ENCODE measurements around the gene GAPVD1.
"Not testable (repeated sequence)": the region's sequence is repeated elsewhere in the genome, so short reads cannot be mapped to it uniquely, and the experiment has no call there.

The GAPVD1 gene

DNA sequence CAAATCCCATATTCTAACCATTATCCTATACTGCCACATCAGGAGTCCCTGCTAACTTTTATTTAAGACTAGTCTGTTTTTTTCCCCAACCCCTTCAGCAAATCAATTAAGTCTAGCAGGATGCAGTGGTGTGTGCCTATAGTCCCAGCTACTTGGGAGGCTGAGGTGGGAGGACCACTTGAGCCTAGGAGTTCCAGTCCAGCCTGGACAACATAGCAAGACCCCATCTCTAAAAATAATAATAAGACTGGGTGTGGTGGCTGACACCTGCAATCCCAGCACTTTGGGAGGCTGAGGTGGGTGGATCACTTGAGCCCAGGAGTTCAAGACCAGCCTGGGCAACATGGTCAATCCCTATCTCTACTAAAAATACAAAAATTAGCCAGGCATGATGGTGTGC is 36.8 kb upstream of the GAPVD1 start:
- not testable (repeated sequence) for H2AFZ ChIP-seq (ENCODE audit: insufficient read depth, low read length, poor library complexity); H3K4ac ChIP-seq (ENCODE audit: low read depth, low read length); H3K79me2 ChIP-seq (ENCODE audit: control insufficient read depth, insufficient read depth, low read length, poor library complexity); H3K23ac ChIP-seq (ENCODE audit: low read length); H2BK12ac ChIP-seq (ENCODE audit: low read length); DNase-seq; H2AK5ac ChIP-seq (ENCODE audit: low read length); H4K8ac ChIP-seq (ENCODE audit: low read depth, low read length); H3K9ac ChIP-seq (ENCODE audit: low read length); H3K4me1 ChIP-seq (ENCODE audit: control insufficient read depth in 1 of 2, insufficient read depth in 2 of 2, low read length in 2 of 2); H3K27ac ChIP-seq (ENCODE audit: low read depth, low read length); H3K14ac ChIP-seq (ENCODE audit: low read length); H4K91ac ChIP-seq (ENCODE audit: low read depth, low read length); H2BK120ac ChIP-seq (ENCODE audit: insufficient read depth, low read length, poor library complexity); H2BK5ac ChIP-seq (ENCODE audit: low read depth, low read length, poor library complexity); H3K4me3 ChIP-seq (ENCODE audit: low read depth, low read length); H3K79me1 ChIP-seq (ENCODE audit: low read length); H3K18ac ChIP-seq (ENCODE audit: low read length); H3K27me3 ChIP-seq (ENCODE audit: insufficient read depth, low read length); H3K4me2 ChIP-seq (ENCODE audit: low read length); H4K12ac ChIP-seq (ENCODE audit: low read depth, low read length); H3K9me3 ChIP-seq (ENCODE audit: insufficient read depth, low read depth, low read length)
- peaks cover 9 to 14% of the 10 kb centered on the region in 2 experiments for H3K36me3 ChIP-seq (ENCODE audit: control insufficient read depth in 1 of 2, insufficient read depth in 2 of 2, low read length in 2 of 2)

DNA sequence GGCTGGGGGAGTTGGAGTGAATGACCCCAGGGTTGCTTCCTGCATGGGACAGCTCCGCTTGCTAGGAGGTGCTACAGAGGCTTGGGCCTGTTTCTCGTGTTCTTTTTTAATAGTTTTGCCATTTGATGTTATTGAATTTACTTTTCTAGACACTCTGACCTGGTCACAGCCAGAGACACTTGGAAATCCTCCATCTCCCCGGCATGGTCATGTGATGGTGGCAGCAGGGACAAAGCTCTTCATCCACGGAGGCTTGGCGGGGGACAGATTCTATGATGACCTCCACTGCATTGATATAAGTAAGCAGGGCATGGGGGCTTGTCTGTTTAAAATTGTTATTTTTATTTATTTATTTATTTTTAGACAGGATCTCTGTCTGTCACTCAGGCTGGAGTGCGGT is 33.9 kb upstream of the GAPVD1 start:
- Histone ChIP-seq H2BK12ac (ENCODE audit: low read length) (no peak overlapping the region), H3K4ac (ENCODE audit: low read depth, low read length) (no peak overlapping the region), H4K8ac (ENCODE audit: low read depth, low read length) (no peak overlapping the region), H3K27me3 (ENCODE audit: insufficient read depth, low read length) (no peaks in the 10 kb centered on the region), H4K12ac (ENCODE audit: low read depth, low read length) (no peak overlapping the region), H3K36me3 (ENCODE audit: control insufficient read depth in 1 of 2, insufficient read depth in 2 of 2, low read length in 2 of 2) (peaks cover 10 to 16% of the 10 kb centered on the region in 2 experiments), H2AFZ (ENCODE audit: insufficient read depth, low read length, poor library complexity) (no peak overlapping the region), H3K4me1 (ENCODE audit: control insufficient read depth in 1 of 2, insufficient read depth in 2 of 2, low read length in 2 of 2) (no peaks in the 10 kb centered on the region), H3K4me3 (ENCODE audit: low read depth, low read length) (no peak overlapping the region), H3K23ac (ENCODE audit: low read length) (no peak overlapping the region), H4K91ac (ENCODE audit: low read depth, low read length) (no peak overlapping the region), H2BK120ac (ENCODE audit: insufficient read depth, low read length, poor library complexity) (no peak overlapping the region), H3K9me3 (ENCODE audit: insufficient read depth, low read depth, low read length) (no peaks in the 10 kb centered on the region), H3K79me1 (ENCODE audit: low read length) (no peaks in the 10 kb centered on the region), H3K4me2 (ENCODE audit: low read length) (no peak overlapping the region), H3K27ac (ENCODE audit: low read depth, low read length) (no peak overlapping the region), H3K18ac (ENCODE audit: low read length) (no peak overlapping the region), H2AK5ac (ENCODE audit: low read length) (no peak overlapping the region), H3K9ac (ENCODE audit: low read length) (no peak overlapping the region), H3K79me2 (ENCODE audit: control insufficient read depth, insufficient read depth, low read length, poor library complexity) (no peaks in the 10 kb centered on the region), H2BK5ac (ENCODE audit: low read depth, low read length, poor library complexity) (no peak overlapping the region), H3K14ac (ENCODE audit: low read length) (no peak overlapping the region)
- no CpG with 5 or more reads among the region's 6 CpGs for WGBS (ENCODE audit: extremely low coverage, insufficient coverage, insufficient read length)
- no peak for DNase-seq

GRCh38 chr9:125233678-125234077 is 27.9 kb upstream of the GAPVD1 start:
- Histone ChIP-seq H3K79me2 (ENCODE audit: control insufficient read depth, insufficient read depth, low read length, poor library complexity) (peaks cover 2% of the 10 kb centered on the region), H2BK5ac (ENCODE audit: low read depth, low read length, poor library complexity) (no peak overlapping the region), H3K36me3 (ENCODE audit: control insufficient read depth in 1 of 2, insufficient read depth in 2 of 2, low read length in 2 of 2) (peaks cover 25 to 39% of the 10 kb centered on the region in 2 experiments), H3K18ac (ENCODE audit: low read length) (no peak overlapping the region), H3K9me3 (ENCODE audit: insufficient read depth, low read depth, low read length) (no peaks in the 10 kb centered on the region), H3K27ac (ENCODE audit: low read depth, low read length) (no peak overlapping the region), H3K4me3 (ENCODE audit: low read depth, low read length) (no peak overlapping the region), H2BK12ac (ENCODE audit: low read length) (no peak overlapping the region), H3K9ac (ENCODE audit: low read length) (no peak overlapping the region), H3K4me2 (ENCODE audit: low read length) (no peak overlapping the region), H3K14ac (ENCODE audit: low read length) (no peak overlapping the region), H3K27me3 (ENCODE audit: insufficient read depth, low read length) (no peaks in the 10 kb centered on the region), H3K4me1 (ENCODE audit: control insufficient read depth in 1 of 2, insufficient read depth in 2 of 2, low read length in 2 of 2) (peaks cover 2 to 4% of the 10 kb centered on the region in 2 experiments), H2BK120ac (ENCODE audit: insufficient read depth, low read length, poor library complexity) (no peak overlapping the region), H3K23ac (ENCODE audit: low read length) (no peak overlapping the region), H2AFZ (ENCODE audit: insufficient read depth, low read length, poor library complexity) (no peak overlapping the region), H3K4ac (ENCODE audit: low read depth, low read length) (no peak overlapping the region), H4K8ac (ENCODE audit: low read depth, low read length) (no peak overlapping the region), H3K79me1 (ENCODE audit: low read length) (no peaks in the 10 kb centered on the region), H4K91ac (ENCODE audit: low read depth, low read length) (no peak overlapping the region), H2AK5ac (ENCODE audit: low read length) (no peak overlapping the region), H4K12ac (ENCODE audit: low read depth, low read length) (no peak overlapping the region)
- DNase-seq, result peak; percentile 64 to 67
- no CpG with 5 or more reads among the region's 3 CpGs for whole genome bisulfite sequencing (ENCODE audit: extremely low coverage, insufficient coverage, insufficient read length)

DNA sequence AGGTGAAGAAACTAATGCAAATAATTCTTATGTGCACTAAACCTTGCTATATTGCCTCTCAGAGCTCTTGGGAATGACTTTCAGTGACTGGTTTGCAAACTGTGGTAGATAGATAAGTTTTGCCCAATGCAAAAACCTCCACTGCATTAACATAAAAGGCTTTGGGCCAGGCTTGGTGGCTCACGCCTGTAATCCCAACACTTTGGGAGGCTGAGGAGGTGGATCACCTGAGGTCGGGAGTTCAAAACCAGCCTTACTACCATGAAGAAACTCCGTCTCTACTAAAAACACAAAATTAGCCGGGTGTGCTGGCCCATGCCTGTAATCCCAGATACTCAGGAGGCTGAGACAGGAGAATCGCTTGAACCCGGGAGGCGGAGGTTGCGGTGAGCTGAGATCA is 27.5 kb upstream of the GAPVD1 start:
- not testable (repeated sequence) for H3K4me3 ChIP-seq (ENCODE audit: low read depth, low read length); H3K4me1 ChIP-seq (ENCODE audit: control insufficient read depth in 1 of 2, insufficient read depth in 2 of 2, low read length in 2 of 2); H2BK120ac ChIP-seq (ENCODE audit: insufficient read depth, low read length, poor library complexity); H3K23ac ChIP-seq (ENCODE audit: low read length); H3K4ac ChIP-seq (ENCODE audit: low read depth, low read length); H4K8ac ChIP-seq (ENCODE audit: low read depth, low read length); H3K79me1 ChIP-seq (ENCODE audit: low read length); H3K14ac ChIP-seq (ENCODE audit: low read length); H2BK5ac ChIP-seq (ENCODE audit: low read depth, low read length, poor library complexity); H2AFZ ChIP-seq (ENCODE audit: insufficient read depth, low read length, poor library complexity); H3K9me3 ChIP-seq (ENCODE audit: insufficient read depth, low read depth, low read length); H4K91ac ChIP-seq (ENCODE audit: low read depth, low read length); H3K9ac ChIP-seq (ENCODE audit: low read length); H3K79me2 ChIP-seq (ENCODE audit: control insufficient read depth, insufficient read depth, low read length, poor library complexity); H3K4me2 ChIP-seq (ENCODE audit: low read length); H2AK5ac ChIP-seq (ENCODE audit: low read length); H3K18ac ChIP-seq (ENCODE audit: low read length); H2BK12ac ChIP-seq (ENCODE audit: low read length); H3K27me3 ChIP-seq (ENCODE audit: insufficient read depth, low read length); H4K12ac ChIP-seq (ENCODE audit: low read depth, low read length)
- peak overlapping the region; percentile 33 for H3K27ac ChIP-seq (ENCODE audit: low read depth, low read length)
- WGBS (ENCODE audit: extremely low coverage, insufficient coverage, insufficient read length), result no CpG with 5 or more reads among the region's 8 CpGs
- H3K36me3 ChIP-seq (ENCODE audit: control insufficient read depth in 1 of 2, insufficient read depth in 2 of 2, low read length in 2 of 2), result peaks cover 26 to 44% of the 10 kb centered on the region in 2 experiments
- DNase-seq, result peak; percentile 26 to 29
